K562 (cell line): ENCODE results near the gene IP6K2. TPM values are rescaled to one million over a fixed set of nuclear protein-coding genes. Genes with fewer than 3 reads are reported as not detected.
A peak's percentile ranks its signal among the peaks of the same experiment; 100 is the strongest.

Experiments used
- BMI1 ChIP-seq: fragments of 150-350 bp; IDR thresholded peaks from 2 replicates; pipeline ENCODE4 v1.6.1; 2014; ENCODE audit warnings: low read length
- CEBPG ChIP-seq, 3 experiments: fragments of 200-800 bp in 1 of 3; sonication (Bioruptor generic) in 1 of 3; sonication (generic) in 1 of 3; formaldehyde crosslinking in 1 of 3; IDR thresholded peaks in 2 of 3; conservative IDR thresholded peaks in 1 of 3; 2 replicates each; pipeline versions ENCODE4 v1.6.1 to v1.8.0; 2016 to 2022; ENCODE audit warnings: missing compliant biosample characterization in 2 of 3, missing genetic modification characterization in 2 of 3, mild to moderate bottlenecking in 1 of 3, missing genetic modification reagents in 1 of 3
- CTCF ChIP-seq, 3 experiments: IDR thresholded peaks in 2 of 3; conservative IDR thresholded peaks in 1 of 3; 2 replicates each; pipeline ENCODE4 v1.5.1; 2011 to 2012; ENCODE audit warnings: low read length in 3 of 3, mild to moderate bottlenecking in 3 of 3, control low read depth in 2 of 3, improper control_type of control experiment in 1 of 3, inconsistent platforms in 1 of 3, low read depth in 1 of 3, mixed read lengths in 1 of 3, moderate library complexity in 1 of 3; ENCODE audit not compliant: insufficient read depth in 2 of 3
- EGR1 ChIP-seq: fragments of 450-650 bp; conservative IDR thresholded peaks from 2 replicates; pipeline ENCODE4 v1.6.1; 2017; ENCODE audit warnings: mild to moderate bottlenecking
- EHMT2 ChIP-seq: fragments of 450-650 bp; IDR thresholded peaks from 2 replicates; pipeline ENCODE4 v1.6.1; 2018; ENCODE audit warnings: antibody characterized with exemption
- EWSR1 ChIP-seq: fragments of 450-650 bp; IDR thresholded peaks from 2 replicates; pipeline ENCODE4 v1.6.1; 2018; ENCODE audit warnings: borderline replicate concordance, mild to moderate bottlenecking, low read depth, moderate library complexity; ENCODE audit not compliant: partially characterized antibody
- GTF3C2 ChIP-seq: IDR thresholded peaks from 3 replicates; pipeline ENCODE4 v1.6.1; 2011; ENCODE audit warnings: borderline replicate concordance, mild to moderate bottlenecking, moderate library complexity; ENCODE audit not compliant: insufficient read length; ENCODE audit errors: extremely low read depth
- HMG20A ChIP-seq: fragments of 450-650 bp; formaldehyde crosslinking; conservative IDR thresholded peaks from 2 replicates; pipeline ENCODE4 v1.4.0; 2020; ENCODE audit warnings: mild to moderate bottlenecking, mixed read lengths
- HMGN3 ChIP-seq: IDR thresholded peaks from 2 replicates; pipeline ENCODE4 v1.6.1; 2011; ENCODE audit warnings: borderline replicate concordance, low read depth, mild to moderate bottlenecking, mixed read lengths, low read length; ENCODE audit not compliant: insufficient read length; ENCODE audit errors: extremely low read depth
- HNRNPH1 ChIP-seq: fragments of 200-400 bp; formaldehyde crosslinking; optimal IDR thresholded peaks from 2 replicates; pipeline ENCODE3; 2017; ENCODE audit warnings: low read depth, mild to moderate bottlenecking, low read length, moderate library complexity
- KLF1 ChIP-seq: fragments of 450-650 bp; IDR thresholded peaks from 2 replicates; pipeline ENCODE4 v1.6.1; 2016; ENCODE audit warnings: missing genetic modification characterization, missing compliant biosample characterization
- PHTF2 ChIP-seq: fragments of 250-450 bp; sonication (Bioruptor Pico); IDR thresholded peaks from 2 replicates; pipeline ENCODE4 v1.5.0; 2021; ENCODE audit warnings: mild to moderate bottlenecking
- RHOXF2B ChIP-seq: fragments of 250-450 bp; sonication (Bioruptor Pico); conservative IDR thresholded peaks from 2 replicates; pipeline ENCODE4 v1.5.1; 2021
- SMARCE1 ChIP-seq: fragments of 450-650 bp; IDR thresholded peaks from 2 replicates; pipeline ENCODE4 v1.7.1; 2016; ENCODE audit warnings: mild to moderate bottlenecking
- ZBTB2 ChIP-seq: fragments of 450-650 bp; IDR thresholded peaks from 2 replicates; pipeline ENCODE4 v1.6.1; 2016; ENCODE audit warnings: antibody characterized with exemption
- ZFX ChIP-seq: sonication (generic); formaldehyde crosslinking; IDR thresholded peaks from 2 replicates; pipeline ENCODE4 v1.8.0; 2022; ENCODE audit warnings: mild to moderate bottlenecking, missing genetic modification reagents, moderate library complexity
- ZNF639 ChIP-seq, 2 experiments: fragments of 200-800 bp in 1 of 2; sonication (Bioruptor generic) in 1 of 2; sonication (generic) in 1 of 2; formaldehyde crosslinking in 1 of 2; IDR thresholded peaks in 1 of 2; conservative IDR thresholded peaks in 1 of 2; 2 replicates each; pipeline versions ENCODE4 v1.5.0 to v1.6.1; 2016 to 2020; ENCODE audit warnings: missing compliant biosample characterization in 1 of 2, missing genetic modification characterization in 1 of 2, missing genetic modification reagents in 1 of 2
- ZNF79 ChIP-seq: fragments of 250-450 bp; sonication (Bioruptor Pico); IDR thresholded peaks from 2 replicates; pipeline ENCODE4 v1.4.0; 2020; ENCODE audit warnings: low read depth, mild to moderate bottlenecking, moderate library complexity
- polyA plus RNA-seq, 8 experiments: library from polyadenylated mRNA; depleted of rRNA in 4 of 8; stranded (reverse) in 5 of 8; unstranded in 3 of 8; fragments of >200 nt; fragmentation: Nextera tagmentation in 2 of 8; fragmentation: Illumina TruSeq in 1 of 8; extraction: Ambion mirVana in 2 of 8; extraction: Trizol in 1 of 8; gene quantifications; 2 replicates each; pipeline versions ENCODE4 v1.2.1 to v1.2.3, GENCODE V29; 2011 to 2014; ENCODE audit warnings: inconsistent platforms in 1 of 8, missing spikeins in 1 of 8
- total RNA-seq, 7 experiments: library from RNA; depleted of rRNA in 6 of 7; stranded (reverse); fragments of >200 nt in 6 of 7; fragmentation: Illumina TruSeq in 2 of 7; extraction: Trizol in 2 of 7; gene quantifications; 2 replicates each; pipeline versions ENCODE4 v1.2.1 to v1.2.3, GENCODE V29; 2011 to 2021; ENCODE audit warnings: low replicate concordance in 1 of 7

IP6K2 gene
- total and polyA plus RNA-seq, 9 of the 15 experiments (the other 6 are each of a cell fraction or from before 2014, with no cell fraction given): 19.6 to 78.1 (median 48.0) TPM

- TF ChIP-seq EHMT2: no peak
- TF ChIP-seq GTF3C2: no peak
- TF ChIP-seq SMARCE1: no peak
- no peak for TF ChIP-seq RHOXF2B (CRISPR knock-in tag)
- no peak for TF ChIP-seq KLF1 (tag)
- no peak for TF ChIP-seq ZBTB2
- TF ChIP-seq HNRNPH1: no peak
- TF ChIP-seq EGR1: no peak
- TF ChIP-seq ZNF639 (CRISPR knock-in tag; conservative IDR thresholded peaks at IDR 0.05 in 1 of 2, IDR thresholded peaks at IDR 0.05 in 1 of 2): no peak
- no peak for TF ChIP-seq HMG20A (CRISPR knock-in tag)
- TF ChIP-seq HMGN3: peak; percentile 42
- TF ChIP-seq ZNF79: no peak
- TF ChIP-seq PHTF2 (CRISPR knock-in tag): no peak
- TF ChIP-seq CTCF (IDR thresholded peaks at IDR 0.05 in 2 of 3, conservative IDR thresholded peaks at IDR 0.05 in 1 of 3; ENCODE audit: insufficient read depth in 2 of 3, low read depth in 1 of 3, low read length in 3 of 3): no peak
- no peak for TF ChIP-seq CEBPG (CRISPR knock-in tag; IDR thresholded peaks at IDR 0.05)
- no peak for TF ChIP-seq CEBPG (tag; conservative IDR thresholded peaks at IDR 0.05 in 1 of 2, IDR thresholded peaks at IDR 0.05 in 1 of 2)
- TF ChIP-seq EWSR1: no peak
- no peak for TF ChIP-seq BMI1
- peak; percentile 56 for TF ChIP-seq ZFX (CRISPR knock-in tag)
Measured at GRCh38 chr3:48716982-48717746, at the start of gene IP6K2 (continued).
